ENCODE measurements around the gene ASMTL. TPM values are rescaled to one million over a fixed set of nuclear protein-coding genes. Genes with fewer than 3 reads are reported as not detected.

ASMTL gene
- total RNA-seq, 2 donors from 2014 or later = 43.1 to 44.2 TPM

- DNase-seq (ENCODE audit: low spot score) = no peak
- H3K27ac ChIP-seq = no peak overlapping the region
- intact Hi-C loops (cut with DNase I) = loop anchor here (10.0 kb wide), 1 partner anchor 197 kb away; the partner anchor contains the start of gene AKAP17A
- H3K27me3 ChIP-seq (replicated peaks; ENCODE audit: insufficient read depth) = no peaks in the 10 kb centered on the region
- H3K9me3 ChIP-seq = no peaks in the 10 kb centered on the region
- TF ChIP-seq POLR2AphosphoS5 (IDR thresholded peaks at IDR 0.05) (no peak), CTCF (IDR thresholded peaks at IDR 0.05) (no peak), POLR2A (IDR thresholded peaks at IDR 0.05) (no peak)
- no peak overlapping the region for H3K4me3 ChIP-seq
- H3K36me3 ChIP-seq = no peaks in the 10 kb centered on the region
- H3K4me1 ChIP-seq (replicated peaks) = no peaks in the 10 kb centered on the region
- WGBS = 90% methylated on average over 29 of the region's 29 CpGs
These were observed 55.1 kb downstream of the ASMTL start for GRCh38 chrX:1397441-1398270.

DNA sequence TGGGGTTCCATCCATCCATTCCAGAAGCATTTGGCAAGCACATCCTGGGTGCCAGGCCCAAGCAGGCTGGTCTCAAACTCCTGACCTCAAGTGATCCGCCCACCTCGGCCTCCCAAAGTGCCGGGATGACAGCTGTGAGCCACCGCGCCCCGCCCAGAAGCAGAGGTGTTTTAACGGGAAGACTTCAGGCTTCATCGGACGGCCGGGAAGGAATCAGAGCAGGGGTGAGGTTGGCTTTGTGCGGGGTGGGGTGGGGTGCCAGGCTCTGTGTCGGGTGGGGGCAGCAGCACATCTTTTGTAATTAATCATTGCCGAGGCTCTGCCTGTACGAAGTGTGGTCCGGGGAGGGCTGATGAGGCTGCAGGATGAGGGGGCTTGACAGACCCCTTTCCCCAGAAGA, 55.7 kb downstream of the ASMTL start:
- no peaks in the 10 kb centered on the region for H3K9me3 ChIP-seq
- WGBS = 80% methylated on average over 15 of the region's 15 CpGs
- H3K4me3 ChIP-seq = no peak overlapping the region
- H3K36me3 ChIP-seq = no peaks in the 10 kb centered on the region
- intact Hi-C loops (cut with DNase I) = loop anchor here (10.0 kb wide), 1 partner anchor 198 kb away; the partner anchor contains the start of gene AKAP17A
- H3K27me3 ChIP-seq (replicated peaks; ENCODE audit: insufficient read depth) = no peaks in the 10 kb centered on the region
- H3K4me1 ChIP-seq (replicated peaks) = no peaks in the 10 kb centered on the region
- no peak for DNase-seq (ENCODE audit: low spot score)
- H3K27ac ChIP-seq = no peak overlapping the region
- no peak for TF ChIP-seq CTCF (IDR thresholded peaks at IDR 0.05)
- TF ChIP-seq POLR2AphosphoS5 (IDR thresholded peaks at IDR 0.05) = no peak
- TF ChIP-seq POLR2A (IDR thresholded peaks at IDR 0.05) = no peak

DNA sequence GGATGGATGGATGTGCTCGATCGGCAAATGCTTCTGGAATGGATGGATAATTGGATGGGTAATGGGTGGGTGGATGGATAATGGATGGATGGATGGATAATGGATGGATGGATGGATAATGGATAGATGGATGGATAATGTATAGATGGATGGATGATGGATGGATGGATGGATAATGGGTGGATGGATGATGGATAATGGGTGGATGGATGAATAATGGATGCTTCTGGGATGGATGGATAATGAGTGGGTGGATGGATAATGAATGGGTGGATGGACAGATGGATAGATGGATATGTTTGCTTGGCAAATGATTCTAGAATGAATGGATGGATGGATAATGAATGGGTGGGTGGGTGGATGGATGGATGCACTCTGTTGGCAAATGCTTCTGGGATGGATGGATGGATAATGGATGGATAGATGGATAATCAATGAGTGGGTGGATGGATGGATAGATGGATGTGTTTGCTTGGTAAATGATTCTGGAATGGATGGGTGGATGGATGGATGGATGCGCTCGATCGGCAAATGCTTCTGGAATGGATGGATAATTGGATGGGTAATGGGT, 57.0 kb downstream of the ASMTL start:
- Histone ChIP-seq H3K27ac (no peak overlapping the region), H3K4me3 (no peak overlapping the region), H3K9me3 (no peaks in the 10 kb centered on the region), H3K27me3 (replicated peaks; ENCODE audit: insufficient read depth) (no peaks in the 10 kb centered on the region), H3K4me1 (replicated peaks) (peaks cover 2% of the 10 kb centered on the region), H3K36me3 (no peaks in the 10 kb centered on the region)
- TF ChIP-seq POLR2AphosphoS5 (IDR thresholded peaks at IDR 0.05) = no peak
- TF ChIP-seq POLR2A (IDR thresholded peaks at IDR 0.05) = no peak
- no peak for TF ChIP-seq CTCF (IDR thresholded peaks at IDR 0.05)
- no peak for DNase-seq (ENCODE audit: low spot score)
- WGBS = 97% methylated on average over 5 of the region's 5 CpGs
- intact Hi-C loops (cut with DNase I) = loop anchor here (10.0 kb wide), 1 partner anchor 199 kb away; the partner anchor contains the start of gene AKAP17A

- Histone ChIP-seq H3K27ac (no peak overlapping the region), H3K4me1 (replicated peaks) (peaks cover 6% of the 10 kb centered on the region), H3K27me3 (replicated peaks; ENCODE audit: insufficient read depth) (no peaks in the 10 kb centered on the region), H3K36me3 (peaks cover 0 to 8% of the 10 kb centered on the region in 2 donors), H3K9me3 (no peaks in the 10 kb centered on the region), H3K4me3 (no peak overlapping the region)
- no peak for DNase-seq (ENCODE audit: low spot score)
- intact Hi-C loops (cut with DNase I) = loop anchor here (10.0 kb wide), 1 partner anchor 200 kb away; the partner anchor contains the start of gene AKAP17A
- WGBS = 95% methylated on average over 19 of the region's 22 CpGs
- no peak for TF ChIP-seq POLR2A (IDR thresholded peaks at IDR 0.05)
These were observed 57.8 kb downstream of the ASMTL start for GRCh38 chrX:1394731-1395501.

Measured in prostate gland (tissue), 2 donors.